Keratinocyte (primary cell): Measurements from ENCODE around the gene DENND1A.

ENCODE experiments used
- CTCF ChIP-seq, 3 experiments: IDR thresholded peaks in 1 of 3; conservative IDR thresholded peaks in 1 of 3; optimal IDR thresholded peaks in 1 of 3; 2 replicates in 2 of 3; 3 replicates in 1 of 3; pipeline versions ENCODE3 to v1.5.1; 2011; ENCODE audit warnings: low read length in 3 of 3, mild to moderate bottlenecking in 3 of 3, moderate library complexity in 2 of 3, control low read depth in 1 of 3, inconsistent platforms in 1 of 3; ENCODE audit not compliant: insufficient read depth in 2 of 3; ENCODE audit errors: extremely low read depth in 1 of 3
- EZH2 ChIP-seq: IDR thresholded peaks from one replicate; pipeline ENCODE4 v1.6.1; 2012; ENCODE audit warnings: inconsistent platforms, mild to moderate bottlenecking, low read length, moderate library complexity

GRCh38 chr9:123550797-123551196 lies 379.1 kb downstream of the DENND1A start:
- TF ChIP-seq CTCF (optimal IDR thresholded peaks at IDR 0.05 in 1 of 3, IDR thresholded peaks at IDR 0.05 in 1 of 3, conservative IDR thresholded peaks at IDR 0.05 in 1 of 3; ENCODE audit: extremely low read depth in 1 of 3, insufficient read depth in 2 of 3, low read length in 3 of 3) (no peak), EZH2 (no peak)
